Bronchial epithelial cell (primary cell): ENCODE data around the gene CCDC192. TPM values are rescaled to one million over a fixed set of nuclear protein-coding genes. Genes with fewer than 3 reads are reported as not detected.
A peak's percentile ranks its signal among the peaks of the same experiment; 100 is the strongest.

ENCODE experiments used
- DNase-seq: peaks from one replicate; pipeline ENCODE4 v3.0.0-alpha.2; 2010; ENCODE audit warnings: low read depth
- FAIRE-seq: peaks from 2 replicates; lab custom pipeline; 2011; peaks lifted over from hg19 to GRCh38; lab: Jason Lieb, UNC
- H3K27me3 ChIP-seq: 2 replicates; pipeline ENCODE4 v1.5.1; 2011; ENCODE audit warnings: low read length; ENCODE audit not compliant: control insufficient read depth, insufficient read depth
- H3K36me3 ChIP-seq: 2 replicates; pipeline ENCODE4 v1.5.1; 2011; ENCODE audit warnings: low read length; ENCODE audit not compliant: control insufficient read depth, insufficient read depth
- H3K4me3 ChIP-seq: 2 replicates; pipeline ENCODE4 v1.5.1; 2011; ENCODE audit warnings: mild to moderate bottlenecking, low read depth, low read length, control low read depth
- CTCF ChIP-seq: IDR thresholded peaks from 2 replicates; pipeline ENCODE4 v1.5.1; 2011; ENCODE audit warnings: mild to moderate bottlenecking, moderate library complexity, low read length, control low read depth, inconsistent platforms; ENCODE audit not compliant: insufficient read depth, severe bottlenecking
- total RNA-seq: library from RNA; depleted of rRNA; stranded (reverse); fragments of >200 nt; gene quantifications from 2 replicates; pipeline ENCODE4 v1.2.1, GENCODE V29; 2014

The CCDC192 gene
- total RNA-seq, 1 donor from 2014 or later = not detected

- DNase-seq (peak; percentile 83), FAIRE-seq (no peak)
- no peak for TF ChIP-seq CTCF
- no peaks in the 10 kb centered on the region for H3K36me3 ChIP-seq
- no peak overlapping the region for H3K4me3 ChIP-seq
- no peaks in the 10 kb centered on the region for H3K27me3 ChIP-seq
Measured at GRCh38 chr5:127871503-127872153, 168.4 kb downstream of the CCDC192 start.

- DNase-seq (peak; percentile 38), FAIRE-seq (no peak)
- TF ChIP-seq CTCF = no peak
- no peaks in the 10 kb centered on the region for H3K36me3 ChIP-seq
- H3K4me3 ChIP-seq = no peak overlapping the region
- H3K27me3 ChIP-seq = no peaks in the 10 kb centered on the region
Measured at GRCh38 chr5:127872494-127872893, 169.3 kb downstream of the CCDC192 start.

GRCh38 chr5:127875235-127876021 lies 172.2 kb downstream of the CCDC192 start:
- peak; percentile 11 for TF ChIP-seq CTCF
- Histone ChIP-seq H3K27me3 (no peaks in the 10 kb centered on the region), H3K4me3 (no peak overlapping the region), H3K36me3 (no peaks in the 10 kb centered on the region)
- FAIRE-seq = no peak
- peak; percentile 55 for DNase-seq

GRCh38 chr5:127876384-127876783 lies 173.2 kb downstream of the CCDC192 start:
- DNase-seq (no peak), FAIRE-seq (no peak)
- no peak overlapping the region for H3K4me3 ChIP-seq
- H3K27me3 ChIP-seq = no peaks in the 10 kb centered on the region
- TF ChIP-seq CTCF = no peak
- no peaks in the 10 kb centered on the region for H3K36me3 ChIP-seq

GRCh38 chr5:127878174-127878750 lies 175.1 kb downstream of the CCDC192 start:
- peak; percentile 7 for FAIRE-seq

More at GRCh38 chr5:127878174-127878750, 175.1 kb downstream of the CCDC192 start:
- Histone ChIP-seq H3K27me3 (no peaks in the 10 kb centered on the region), H3K36me3 (no peaks in the 10 kb centered on the region), H3K4me3 (no peak overlapping the region)
- DNase-seq = peak; percentile 52
- TF ChIP-seq CTCF = peak; percentile 69
